Middle frontal gyrus (tissue), 1 donor: Measurements from ENCODE around the gene HLA-DOB.
A peak's percentile ranks its signal among the peaks of the same experiment; 100 is the strongest.
"Not testable (repeated sequence)": the region's sequence is repeated elsewhere in the genome, so short reads cannot be mapped to it uniquely, and the experiment has no call there.

Source experiments
- DNase-seq: peaks from one replicate; pipeline ENCODE4 v3.0.0-alpha.2; 2015; ENCODE audit warnings: low spot score; ENCODE audit errors: extremely low spot score

HLA-DOB gene

GRCh38 chr6:32815115-32815514 lies 1.7 kb downstream of the HLA-DOB start:
- no peak for DNase-seq

GRCh38 chr6:32814145-32814544 lies 2.7 kb downstream of the HLA-DOB start:
- DNase-seq = no peak

- no peak for DNase-seq
These were observed 7.6 kb downstream of the HLA-DOB start for GRCh38 chr6:32809171-32809570.

- no peak for DNase-seq
These were observed 9.7 kb downstream of the HLA-DOB start for GRCh38 chr6:32807020-32807580.

GRCh38 chr6:32805404-32805803 lies 11.4 kb downstream of the HLA-DOB start:
- DNase-seq = not testable (repeated sequence)

- no peak for DNase-seq
These were observed 13.4 kb downstream of the HLA-DOB start for GRCh38 chr6:32803416-32803815.

GRCh38 chr6:32799740-32800139 lies 17.1 kb downstream of the HLA-DOB start:
- DNase-seq = no peak

GRCh38 chr6:32799168-32799567 lies 17.6 kb downstream of the HLA-DOB start:
- no peak for DNase-seq

- peak; percentile 59 for DNase-seq
These were observed 19.7 kb downstream of the HLA-DOB start for GRCh38 chr6:32796848-32797776.

GRCh38 chr6:32794510-32794909 lies 22.3 kb downstream of the HLA-DOB start:
- no peak for DNase-seq

GRCh38 chr6:32792901-32793435 lies 23.8 kb downstream of the HLA-DOB start:
- DNase-seq = no peak

GRCh38 chr6:32790306-32790705 lies 26.5 kb downstream of the HLA-DOB start:
- DNase-seq = no peak

GRCh38 chr6:32785781-32786533 lies 30.8 kb downstream of the HLA-DOB start:
- peak; percentile 13 for DNase-seq

GRCh38 chr6:32782923-32783322 lies 33.9 kb downstream of the HLA-DOB start:
- DNase-seq = not testable (repeated sequence)

GRCh38 chr6:32779036-32779435 lies 37.8 kb downstream of the HLA-DOB start:
- no peak for DNase-seq

- DNase-seq = no peak
These were observed 41.7 kb downstream of the HLA-DOB start for GRCh38 chr6:32775071-32775470.

GRCh38 chr6:32774426-32774825 lies 42.4 kb downstream of the HLA-DOB start:
- no peak for DNase-seq

GRCh38 chr6:32772656-32773055 lies 44.1 kb downstream of the HLA-DOB start:
- no peak for DNase-seq

GRCh38 chr6:32764048-32764447 lies 52.8 kb downstream of the HLA-DOB start:
- DNase-seq = no peak

- no peak for DNase-seq
These were observed 53.4 kb downstream of the HLA-DOB start, which contains the start of gene HLA-DQB2 for GRCh38 chr6:32763421-32763820. TSS of gene HLA-DQB2 (minus strand) at chr6:32763532. CDS start at chr6:32763470, 62 bp downstream.
